Measurements from ENCODE around the gene FAM193A. TPM values are rescaled to one million over a fixed set of nuclear protein-coding genes. Genes with fewer than 3 reads are reported as not detected.

Gene FAM193A
- total and polyA plus RNA-seq, 5 experiments from 2014 or later = 1.5 to 48.6 (median 4.3) TPM

GRCh38 chr4:2742081-2742822 is 205.8 kb downstream of the FAM193A start:
- Mint-ChIP-seq H3K27ac (peak overlapping the region in 2 of 10 donors; percentile 9 to 30), H3K36me3 (peaks cover 0 to 55% (median 11%) of the 10 kb centered on the region in 3 donors), H3K27me3 (no peaks in the 10 kb centered on the region), H3K9me3 (peaks cover 0 to 9% (median 0%) of the 10 kb centered on the region in 9 donors), H3K4me1 (peaks cover 0 to 18% (median 8%) of the 10 kb centered on the region in 4 donors), H3K4me3 (no peak overlapping the region)
- POLR2A ChIA-PET = interaction anchor here (0.6 to 1.5 kb wide), 2 partner anchors 15 to 100 kb away, joined by 3 to 5 read pairs; no protein-coding TSS in a partner anchor
- ATAC-seq (no peak), DNase-seq (no peak)

GRCh38 chr4:2742823-2743517 is 206.5 kb downstream of the FAM193A start:
- peaks cover 5 to 25% (median 12%) of the 10 kb centered on the region in 4 donors for H3K4me1 Mint-ChIP-seq
- DNase-seq (no peak), ATAC-seq (no peak)
- POLR2A ChIA-PET = interaction anchor here (0.6 to 1.5 kb wide), 2 partner anchors 16 to 99 kb away, joined by 3 to 5 read pairs; no protein-coding TSS in a partner anchor
- peak overlapping the region in 4 of 10 donors; percentile 48 to 79 (median 68) for H3K27ac Mint-ChIP-seq
- H3K27me3 Mint-ChIP-seq = no peaks in the 10 kb centered on the region
- H3K9me3 Mint-ChIP-seq = peaks cover 0 to 8% (median 0%) of the 10 kb centered on the region in 9 donors
- H3K4me3 Mint-ChIP-seq = no peak overlapping the region
- peaks cover 0 to 63% (median 13%) of the 10 kb centered on the region in 3 donors for H3K36me3 Mint-ChIP-seq

- Mint-ChIP-seq H3K27me3 (no peaks in the 10 kb centered on the region), H3K4me1 (peaks cover 6 to 25% (median 10%) of the 10 kb centered on the region in 4 donors), H3K36me3 (peaks cover 0 to 61% (median 13%) of the 10 kb centered on the region in 3 donors), H3K4me3 (no peak overlapping the region), H3K9me3 (no peaks in the 10 kb centered on the region), H3K27ac (peak overlapping the region in 6 of 10 donors; percentile 17 to 87 (median 50))
- no peak for ATAC-seq
- POLR2A ChIA-PET = interaction anchor here (1.5 kb wide), 1 partner anchor 17 kb away, joined by 3 read pairs; no protein-coding TSS in a partner anchor
- DNase-seq = no peak
These were observed 207.3 kb downstream of the FAM193A start for GRCh38 chr4:2743518-2744445.

- ATAC-seq (no peak), DNase-seq (no peak)
- Mint-ChIP-seq H3K9me3 (no peaks in the 10 kb centered on the region), H3K4me3 (no peak overlapping the region), H3K36me3 (peaks cover 0 to 64% (median 13%) of the 10 kb centered on the region in 3 donors), H3K27ac (peak overlapping the region in 6 of 10 donors; percentile 28 to 90 (median 84)), H3K4me1 (peaks cover 6 to 27% (median 11%) of the 10 kb centered on the region in 4 donors), H3K27me3 (no peaks in the 10 kb centered on the region)
- POLR2A ChIA-PET = no interaction called here
These were observed 208.3 kb downstream of the FAM193A start for GRCh38 chr4:2744576-2745270.

- H3K27ac Mint-ChIP-seq = peak overlapping the region in 7 of 10 donors; percentile 17 to 92 (median 84)
- H3K36me3 Mint-ChIP-seq = peaks cover 0 to 64% (median 13%) of the 10 kb centered on the region in 3 donors
- ATAC-seq (no peak), DNase-seq (no peak)
- peaks cover 5 to 27% (median 11%) of the 10 kb centered on the region in 4 donors for H3K4me1 Mint-ChIP-seq
- no peak overlapping the region for H3K4me3 Mint-ChIP-seq
- POLR2A ChIA-PET = no interaction called here
- no peaks in the 10 kb centered on the region for H3K27me3 Mint-ChIP-seq
- H3K9me3 Mint-ChIP-seq = no peaks in the 10 kb centered on the region
These were observed 209.1 kb downstream of the FAM193A start for GRCh38 chr4:2745516-2745915.

- POLR2A ChIA-PET = no interaction called here
- peak overlapping the region in 1 of 10 donors; percentile 50 for H3K4me3 Mint-ChIP-seq
- H3K9me3 Mint-ChIP-seq = no peaks in the 10 kb centered on the region
- H3K36me3 Mint-ChIP-seq = peaks cover 0 to 62% (median 13%) of the 10 kb centered on the region in 3 donors
- peak overlapping the region; percentile 9 to 92 (median 77) for H3K27ac Mint-ChIP-seq
- ATAC-seq (peak; percentile 87 to 89), DNase-seq (peak in 4 of 10 donors; percentile 16 to 75 (median 50))
- H3K27me3 Mint-ChIP-seq = no peaks in the 10 kb centered on the region
- peaks cover 4 to 32% (median 12%) of the 10 kb centered on the region in 4 donors for H3K4me1 Mint-ChIP-seq
These were observed 209.7 kb downstream of the FAM193A start for GRCh38 chr4:2745981-2746806.

- DNase-seq = no peak
- H3K4me3 Mint-ChIP-seq = peak overlapping the region in 1 of 10 donors; percentile 19
- H3K27ac Mint-ChIP-seq = peak overlapping the region in 9 of 10 donors; percentile 43 to 92 (median 78)
- ATAC-seq = no peak
- POLR2A ChIA-PET = no interaction called here
- no peaks in the 10 kb centered on the region for H3K9me3 Mint-ChIP-seq
- H3K36me3 Mint-ChIP-seq = peaks cover 0 to 58% (median 13%) of the 10 kb centered on the region in 3 donors
- H3K27me3 Mint-ChIP-seq = no peaks in the 10 kb centered on the region
- peaks cover 8 to 39% (median 17%) of the 10 kb centered on the region in 4 donors for H3K4me1 Mint-ChIP-seq
These were observed 210.6 kb downstream of the FAM193A start for GRCh38 chr4:2746891-2747695.

- Mint-ChIP-seq H3K27ac (peak overlapping the region in 1 of 10 donors; percentile 63), H3K9me3 (no peaks in the 10 kb centered on the region), H3K4me3 (no peak overlapping the region), H3K4me1 (peaks cover 24 to 56% (median 44%) of the 10 kb centered on the region in 4 donors), H3K27me3 (no peaks in the 10 kb centered on the region), H3K36me3 (peaks cover 0 to 34% (median 2%) of the 10 kb centered on the region in 3 donors)
- ATAC-seq = no peak
- DNase-seq = no peak
- POLR2A ChIA-PET = no interaction called here
These were observed 214.5 kb downstream of the FAM193A start for GRCh38 chr4:2750719-2751605.

GRCh38 chr4:2753436-2753835 is 217.0 kb downstream of the FAM193A start:
- Mint-ChIP-seq H3K4me1 (peaks cover 21 to 48% (median 38%) of the 10 kb centered on the region in 4 donors), H3K36me3 (peaks cover 0 to 14% (median 0%) of the 10 kb centered on the region in 3 donors), H3K4me3 (peak overlapping the region in 4 of 10 donors; percentile 14 to 62 (median 31)), H3K27ac (peak overlapping the region in 3 of 10 donors; percentile 4 to 71 (median 9)), H3K9me3 (no peaks in the 10 kb centered on the region), H3K27me3 (no peaks in the 10 kb centered on the region)
- POLR2A ChIA-PET = no interaction called here
- DNase-seq (no peak), ATAC-seq (no peak)

All from naive thymus-derived CD8-positive, alpha-beta T cell (primary cell).